ENCODE measurements around the gene RAB11B. TPM values are rescaled to one million over a fixed set of nuclear protein-coding genes. Genes with fewer than 3 reads are reported as not detected.

The RAB11B gene
- total and polyA plus RNA-seq, 2 of the 13 experiments (the other 11 are each of a cell fraction or from before 2014, with no cell fraction given), result 6.0 to 28.4 TPM

GRCh38 chr19:8370176-8371010, 19.8 kb upstream of the RAB11B start:
- H3K27me3 ChIP-seq (ENCODE audit: control insufficient read depth in 1 of 2, insufficient read depth in 2 of 2, low read length in 2 of 2), result no peaks in the 10 kb centered on the region
- BruUV-seq (replicated peaks), result no TSS peak
- H3K79me2 ChIP-seq (ENCODE audit: insufficient read depth, low read length), result no peaks in the 10 kb centered on the region
- no peak overlapping the region for H3K4me3 ChIP-seq (replicated peaks in 1 of 3; ENCODE audit: insufficient read depth in 1 of 3, low read depth in 2 of 3, low read length in 3 of 3)
- intact Hi-C loops (cut with micrococcal nuclease; ENCODE audit: unreplicated experiment), result no loop called here
- no peak overlapping the region for H2AFZ ChIP-seq (ENCODE audit: low read length)
- ChIA-PET POLR2A (interaction anchor here (1.2 to 1.7 kb wide), 4 partner anchors 8 to 24 kb away, joined by 3 to 6 read pairs (median 4); no protein-coding TSS in a partner anchor), CTCF (ENCODE audit: low intra/inter-chr PET ratio, low total read pairs) (no interaction called here)
- 71% methylated on average over 19 of the region's 19 CpGs for WGBS (ENCODE audit: low lambda C conversion rate)
- H3K9ac ChIP-seq (ENCODE audit: insufficient read depth, low read depth, low read length), result peak overlapping the region; percentile 52; the same call in 1 of the 2 replicates
- no peaks in the 10 kb centered on the region for H3K9me3 ChIP-seq (ENCODE audit: low read length)
- no peak for FAIRE-seq
- DNase-seq (ENCODE audit: low spot score), result no peak
- in situ Hi-C loops (cut with HindIII; ENCODE audit: extremely low pct_ligation_motif_present, low pct_unique_long_range_greater_than_20kb), result no loop called here
- H3K4me1 ChIP-seq (ENCODE audit: insufficient read depth, low read length), result peaks cover 79% of the 10 kb centered on the region
- ATAC-seq, result no peak
- no peaks in the 10 kb centered on the region for H4K20me1 ChIP-seq (ENCODE audit: insufficient read depth, low read length)
- H3K36me3 ChIP-seq (replicated peaks in 1 of 2; ENCODE audit: control insufficient read depth in 1 of 2, insufficient read depth in 2 of 2, low read length in 2 of 2), result peaks cover 0 to 5% of the 10 kb centered on the region in 2 experiments; a peak in 1 of 5 replicates
- peak overlapping the region; percentile 65 for H3K27ac ChIP-seq (ENCODE audit: extremely low read length, insufficient read depth, low read length)
- H3K4me2 ChIP-seq (ENCODE audit: low read depth, low read length), result peak overlapping the region; percentile 37; the same call in 1 of the 2 replicates
- TF ChIP-seq TFDP1 (CRISPR knock-in tag; IDR thresholded peaks at IDR 0.05; ENCODE audit: borderline replicate concordance) (no peak), ZNF263 (CRISPR knock-in tag; IDR thresholded peaks at IDR 0.05) (peak; percentile 95), RARG (CRISPR knock-in tag; IDR thresholded peaks at IDR 0.05; ENCODE audit: low read depth) (no peak), RORA (CRISPR knock-in tag; IDR thresholded peaks at IDR 0.05) (no peak), LBX2 (CRISPR knock-in tag; IDR thresholded peaks at IDR 0.05; ENCODE audit: borderline replicate concordance) (no peak), CSRNP1 (CRISPR knock-in tag; IDR thresholded peaks at IDR 0.05) (no peak), ZNF704 (CRISPR knock-in tag; IDR thresholded peaks at IDR 0.05; ENCODE audit: borderline replicate concordance) (no peak), ZNF333 (CRISPR knock-in tag; IDR thresholded peaks at IDR 0.05; ENCODE audit: borderline replicate concordance) (no peak), ZNF121 (CRISPR knock-in tag; IDR thresholded peaks at IDR 0.05) (0 out of 2 replicates have a peak, but pooled peaks have one; percentile 47), TAF1 (CRISPR knock-in tag; IDR thresholded peaks at IDR 0.05) (no peak), SMAD9 (CRISPR knock-in tag; IDR thresholded peaks at IDR 0.05) (no peak), TFDP2 (CRISPR knock-in tag; IDR thresholded peaks at IDR 0.05) (no peak), ZNF619 (CRISPR knock-in tag; IDR thresholded peaks at IDR 0.05) (no peak), ZNF180 (CRISPR knock-in tag; IDR thresholded peaks at IDR 0.05; ENCODE audit: borderline replicate concordance, low read depth) (no peak), FOXP1 (IDR thresholded peaks at IDR 0.05) (no peak), FOXP1 (CRISPR knock-in tag; IDR thresholded peaks at IDR 0.05) (no peak), ETV6 (CRISPR knock-in tag; conservative IDR thresholded peaks at IDR 0.05) (no peak), AHR (CRISPR knock-in tag; IDR thresholded peaks at IDR 0.05) (no peak)
